Right lobe of liver (tissue), 6 donors: ENCODE measurements around the gene CAMKK1. TPM values are rescaled to one million over a fixed set of nuclear protein-coding genes. Genes with fewer than 3 reads are reported as not detected.
A peak's percentile ranks its signal among the peaks of the same experiment; 100 is the strongest.

Source experiments
- ATAC-seq, 4 donors: fragments of 200-7000 bp; cut with Tn5 transposase; one replicate each; pipeline ENCODE4 v1.9.1; 2020; ENCODE audit warnings: mild to moderate bottlenecking in 4 of 4, moderate library complexity in 4 of 4
- DNase-seq, 3 donors: peaks; one replicate each; pipeline ENCODE4 v3.0.0-alpha.2; 2020
- H3K27ac ChIP-seq, 3 donors: fragments of 200-600 bp; one replicate each; pipeline ENCODE4 v1.8.0; 2022
- H3K27me3 ChIP-seq, 2 donors: fragments of 200-600 bp; one replicate each; pipeline ENCODE4 v1.8.0; 2022
- H3K36me3 ChIP-seq, 4 donors: fragments of 200-600 bp; sonication (generic) in 1 of 4; one replicate each; pipeline versions ENCODE4 v1.5.1 to v1.8.0; 2017 to 2022; ENCODE audit warnings: control low read depth in 1 of 4
- H3K4me1 ChIP-seq, 4 donors: fragments of 200-600 bp; sonication (generic) in 1 of 4; one replicate each; pipeline versions ENCODE4 v1.5.1 to v1.8.0; 2017 to 2022; ENCODE audit warnings: control low read depth in 1 of 4
- H3K4me3 ChIP-seq, 3 donors: fragments of 200-600 bp; one replicate each; pipeline ENCODE4 v1.8.0; 2022
- H3K9me3 ChIP-seq, 4 donors: fragments of 200-600 bp; sonication (generic) in 1 of 4; one replicate each; pipeline versions ENCODE4 v1.5.1 to v1.8.0; 2017 to 2022; ENCODE audit warnings: control low read depth in 1 of 4
- POLR2A ChIP-seq: fragments of 450-650 bp; IDR thresholded peaks from one replicate; pipeline ENCODE4 v1.6.1; 2017; ENCODE audit warnings: antibody characterized with exemption, mild to moderate bottlenecking
- WGBS: methylation state at CpG from one replicate; pipeline ENCODE4 v1.1.6; 2018; ENCODE audit warnings: low coverage, low lambda C conversion rate; ENCODE audit not compliant: insufficient coverage; ENCODE audit errors: missing lambda C conversion rate; 5-methylcytosine and 5-hydroxymethylcytosine counted together
- intact Hi-C, 2 donors: fragments of 100-400 bp; cut with DNase I; formaldehyde crosslinking; loops; one replicate each; pipeline versions ENCODE4 v1.11.2 to v1.14.1; 2022
- total RNA-seq, 6 experiments: library from RNA; depleted of rRNA in 2 of 6; stranded (reverse); fragments of >200 nt in 2 of 6; fragmentation: NEBNext Ultra II Directional in 3 of 6; extraction: Animal tissue kit (Norgen Biotek cat#: 25700) in 3 of 6; gene quantifications; one replicate each; pipeline versions ENCODE4 v1.1.0 to v1.2.4, GENCODE V29; 2016 to 2023
- TF ChIP-seq, protein P1 (sequence below), 4 donors: fragments of 200-600 bp in 3 of 4; fragments of 450-650 bp in 1 of 4; IDR thresholded peaks; one replicate each; pipeline versions ENCODE4 v1.5.1 to v1.8.0; 2016 to 2022; ENCODE audit warnings: antibody characterized with exemption in 4 of 4, mild to moderate bottlenecking in 2 of 4
- donor health status: DM: no; HTN: yes; CAD: no.
- donor health status: DM: no; HTN: no; CAD: no.
- donor health status: DM: no; HTN: no; CAD: no.
- donor health status: DM: no; HTN: yes; CAD: no.
- donor health status: DM: no; HTN: yes; CAD: no.

The CAMKK1 gene
- total RNA-seq, 6 experiments from 2014 or later = 0.35 to 1.1 (median 0.47) TPM

DNA sequence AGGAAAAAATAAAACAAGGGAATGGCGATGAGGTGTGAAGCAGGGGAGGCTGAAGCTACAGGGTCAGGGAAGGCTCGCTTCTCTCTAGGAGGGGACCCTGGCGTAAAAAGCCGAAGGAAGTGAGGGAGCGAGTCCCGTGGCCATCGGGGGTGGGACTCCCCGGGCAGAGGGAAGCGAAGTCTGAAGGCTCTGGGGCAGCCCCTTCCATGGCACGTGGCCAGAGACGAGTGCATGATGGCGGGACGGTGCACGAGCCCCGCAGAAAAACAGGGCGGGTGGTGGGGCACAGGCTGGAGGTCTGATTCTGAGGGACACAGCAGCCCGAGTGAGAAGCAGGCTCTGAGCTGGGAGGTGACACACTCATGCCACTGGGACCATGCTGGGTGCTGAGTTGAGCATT, 25.7 kb downstream of the CAMKK1 start:
- TF ChIP-seq, protein P1, sequence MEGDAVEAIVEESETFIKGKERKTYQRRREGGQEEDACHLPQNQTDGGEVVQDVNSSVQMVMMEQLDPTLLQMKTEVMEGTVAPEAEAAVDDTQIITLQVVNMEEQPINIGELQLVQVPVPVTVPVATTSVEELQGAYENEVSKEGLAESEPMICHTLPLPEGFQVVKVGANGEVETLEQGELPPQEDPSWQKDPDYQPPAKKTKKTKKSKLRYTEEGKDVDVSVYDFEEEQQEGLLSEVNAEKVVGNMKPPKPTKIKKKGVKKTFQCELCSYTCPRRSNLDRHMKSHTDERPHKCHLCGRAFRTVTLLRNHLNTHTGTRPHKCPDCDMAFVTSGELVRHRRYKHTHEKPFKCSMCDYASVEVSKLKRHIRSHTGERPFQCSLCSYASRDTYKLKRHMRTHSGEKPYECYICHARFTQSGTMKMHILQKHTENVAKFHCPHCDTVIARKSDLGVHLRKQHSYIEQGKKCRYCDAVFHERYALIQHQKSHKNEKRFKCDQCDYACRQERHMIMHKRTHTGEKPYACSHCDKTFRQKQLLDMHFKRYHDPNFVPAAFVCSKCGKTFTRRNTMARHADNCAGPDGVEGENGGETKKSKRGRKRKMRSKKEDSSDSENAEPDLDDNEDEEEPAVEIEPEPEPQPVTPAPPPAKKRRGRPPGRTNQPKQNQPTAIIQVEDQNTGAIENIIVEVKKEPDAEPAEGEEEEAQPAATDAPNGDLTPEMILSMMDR (IDR thresholded peaks at IDR 0.05) = no peak
- no peak for TF ChIP-seq POLR2A
- intact Hi-C loops = no loop called here
- ATAC-seq = no peak

DNA sequence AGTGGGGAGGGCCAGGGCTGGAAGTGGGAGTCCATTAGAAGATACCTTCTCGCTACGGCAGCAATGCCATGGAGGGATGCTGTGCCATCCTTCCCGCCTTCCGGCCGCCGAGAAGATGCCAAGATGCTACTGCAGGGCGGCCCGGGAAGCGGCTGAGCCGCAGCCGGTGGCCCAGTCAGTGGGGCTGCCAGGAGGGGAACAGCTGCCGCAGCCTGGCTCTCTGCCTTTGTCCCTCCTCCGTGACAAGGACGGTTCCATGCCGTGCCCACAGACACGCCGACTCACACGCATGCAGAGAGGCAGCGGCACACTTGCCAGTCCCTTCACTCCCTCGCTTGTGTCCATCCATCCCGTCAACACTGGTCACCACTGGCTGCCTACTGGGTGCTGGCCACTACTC, 26.6 kb downstream of the CAMKK1 start:
- DNase-seq = no peak
- 83% methylated on average over 1 of the region's 21 CpGs for WGBS
- TF ChIP-seq, protein P1 (IDR thresholded peaks at IDR 0.05) = no peak
- no peak for TF ChIP-seq POLR2A
- Histone ChIP-seq H3K9me3 (no peaks in the 10 kb centered on the region), H3K27ac (no peak overlapping the region), H3K4me1 (no peaks in the 10 kb centered on the region), H3K36me3 (no peaks in the 10 kb centered on the region), H3K27me3 (no peaks in the 10 kb centered on the region), H3K4me3 (no peak overlapping the region)
- intact Hi-C loops = no loop called here
- no peak for ATAC-seq

More for the DNA sequence above, 25.7 kb downstream of the CAMKK1 start:
- peak in 1 of 3 donors; percentile 45 for DNase-seq
- Histone ChIP-seq H3K27me3 (no peaks in the 10 kb centered on the region), H3K4me3 (no peak overlapping the region), H3K4me1 (no peaks in the 10 kb centered on the region), H3K9me3 (no peaks in the 10 kb centered on the region), H3K27ac (no peak overlapping the region), H3K36me3 (no peaks in the 10 kb centered on the region)
- WGBS = 79% methylated on average over 9 of the region's 17 CpGs

DNA sequence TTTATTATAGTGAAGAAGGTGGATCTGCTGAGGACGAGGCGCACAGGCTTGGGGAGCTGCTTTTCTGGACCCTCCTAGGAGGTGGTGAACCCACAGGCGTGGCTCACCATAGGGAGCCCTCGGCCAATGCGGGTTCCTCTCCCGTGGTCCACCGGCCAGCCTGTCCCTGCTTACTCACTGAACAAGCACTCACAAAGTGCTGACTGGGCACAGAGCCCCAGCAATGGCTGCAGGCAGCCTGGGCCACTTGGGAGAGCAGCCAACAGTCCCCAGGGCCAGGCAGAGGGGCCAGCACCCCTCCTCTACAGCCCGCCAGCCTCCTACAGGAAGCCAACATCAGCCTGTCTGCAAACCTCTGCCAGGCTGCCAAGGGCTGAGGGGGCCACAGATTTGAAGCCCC, 27.7 kb downstream of the CAMKK1 start:
- Histone ChIP-seq H3K4me1 (no peaks in the 10 kb centered on the region), H3K4me3 (no peak overlapping the region), H3K27ac (no peak overlapping the region), H3K36me3 (no peaks in the 10 kb centered on the region), H3K27me3 (no peaks in the 10 kb centered on the region), H3K9me3 (no peaks in the 10 kb centered on the region)
- no peak for TF ChIP-seq POLR2A
- TF ChIP-seq, protein P1 (IDR thresholded peaks at IDR 0.05) = no peak
- ATAC-seq (peak in 3 of 4 donors; percentile 7 to 41 (median 7)), DNase-seq (no peak)
- intact Hi-C loops = no loop called here
- 67% methylated on average over 1 of the region's 8 CpGs for WGBS

DNA sequence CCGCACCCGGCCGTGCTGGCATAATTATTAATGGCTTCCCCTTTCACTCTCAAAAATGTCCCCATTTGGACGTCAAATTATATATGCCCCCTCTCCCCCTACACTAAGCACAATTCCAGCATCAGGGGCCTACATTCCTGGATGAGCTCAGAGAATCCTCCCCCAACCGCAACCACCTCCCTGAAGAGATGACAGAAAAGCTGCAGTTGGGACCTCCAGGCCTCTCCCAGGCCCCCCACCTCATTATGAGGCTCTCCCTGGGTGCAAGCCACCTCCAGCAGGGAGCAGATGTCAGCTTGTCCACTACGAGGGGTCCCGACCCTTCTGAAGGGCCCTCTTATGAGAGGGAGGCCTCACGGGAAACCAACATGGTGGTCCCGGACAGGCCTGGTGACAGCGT, 28.3 kb downstream of the CAMKK1 start:
- no peak for TF ChIP-seq POLR2A
- TF ChIP-seq, protein P1 (IDR thresholded peaks at IDR 0.05) = no peak
- WGBS = 78% methylated on average over 9 of the region's 10 CpGs
- H3K27ac ChIP-seq = no peak overlapping the region

More for the DNA sequence above, 28.3 kb downstream of the CAMKK1 start:
- H3K27me3 ChIP-seq = no peaks in the 10 kb centered on the region
- no peak for DNase-seq
- no peaks in the 10 kb centered on the region for H3K4me1 ChIP-seq
- no peaks in the 10 kb centered on the region for H3K36me3 ChIP-seq
- intact Hi-C loops = no loop called here
- no peak for ATAC-seq
- no peaks in the 10 kb centered on the region for H3K9me3 ChIP-seq
- no peak overlapping the region for H3K4me3 ChIP-seq
